Measurements from ENCODE around the gene MICAL3. TPM values are rescaled to one million over a fixed set of nuclear protein-coding genes. Genes with fewer than 3 reads are reported as not detected.
A peak's percentile ranks its signal among the peaks of the same experiment; 100 is the strongest.

Gene MICAL3
- total RNA-seq, 2 donors from 2014 or later: 33.6 to 34.0 TPM

DNA sequence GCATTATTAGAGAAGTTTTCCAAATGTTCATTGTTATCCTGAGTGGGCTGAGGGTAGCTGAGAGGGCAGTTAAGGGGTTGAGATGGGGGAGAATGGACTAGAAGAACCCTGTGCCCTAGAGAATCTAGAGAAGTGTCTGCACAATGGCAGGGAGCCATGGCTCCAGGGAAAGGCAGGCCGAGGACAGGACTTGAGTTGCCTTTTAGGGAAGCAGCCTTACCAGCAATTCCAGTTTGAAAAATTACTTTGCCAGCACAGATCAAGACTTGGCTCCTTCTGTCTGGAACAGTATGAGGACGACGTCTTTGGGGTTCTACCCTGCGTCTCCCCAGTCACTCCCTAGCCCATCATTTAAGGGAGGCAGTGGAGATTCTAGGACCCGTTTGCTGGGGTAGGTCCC, 25.7 kb upstream of the MICAL3 start:
- intact Hi-C loops (cut with DNase I): no loop called here

DNA sequence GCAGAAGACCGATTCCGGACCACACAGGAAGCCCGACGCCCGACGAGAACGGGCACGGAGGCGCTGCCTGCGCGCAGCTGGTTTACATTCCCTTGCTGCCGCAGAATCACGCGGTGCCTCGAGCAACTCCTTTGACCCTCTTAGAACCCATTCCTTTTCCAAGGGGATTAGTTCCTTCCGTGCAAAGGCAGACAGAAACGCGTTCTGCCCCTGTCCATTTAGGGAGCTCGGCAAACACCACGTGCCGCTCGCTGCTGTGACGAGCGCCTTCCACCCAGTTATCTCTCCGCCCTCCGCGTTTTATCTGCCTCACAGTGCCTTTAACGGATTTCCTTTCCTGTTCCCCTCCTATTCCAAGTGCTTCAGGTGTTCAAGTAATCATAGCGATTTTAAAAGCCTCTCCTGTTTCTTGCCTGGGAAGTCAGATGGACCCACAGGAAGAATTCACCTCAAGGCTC, 24.1 kb upstream of the MICAL3 start:
- H3K4me3 ChIP-seq: no peak overlapping the region
- ATAC-seq (no peak), DNase-seq (no peak)
- H3K27me3 ChIP-seq: no peaks in the 10 kb centered on the region
- H3K9me3 ChIP-seq: no peaks in the 10 kb centered on the region
- 69 to 89% methylated on average over 28 to 29 of the region's 29 CpGs for WGBS, 2 donors
- H3K36me3 ChIP-seq (replicated peaks in 1 of 2; ENCODE audit: insufficient read depth in 1 of 2, low read depth in 2 of 2): no peaks in the 10 kb centered on the region
- H3K27ac ChIP-seq: no peak overlapping the region
- no peak for TF ChIP-seq POLR2A (IDR thresholded peaks at IDR 0.05)
- TF ChIP-seq, protein P1, sequence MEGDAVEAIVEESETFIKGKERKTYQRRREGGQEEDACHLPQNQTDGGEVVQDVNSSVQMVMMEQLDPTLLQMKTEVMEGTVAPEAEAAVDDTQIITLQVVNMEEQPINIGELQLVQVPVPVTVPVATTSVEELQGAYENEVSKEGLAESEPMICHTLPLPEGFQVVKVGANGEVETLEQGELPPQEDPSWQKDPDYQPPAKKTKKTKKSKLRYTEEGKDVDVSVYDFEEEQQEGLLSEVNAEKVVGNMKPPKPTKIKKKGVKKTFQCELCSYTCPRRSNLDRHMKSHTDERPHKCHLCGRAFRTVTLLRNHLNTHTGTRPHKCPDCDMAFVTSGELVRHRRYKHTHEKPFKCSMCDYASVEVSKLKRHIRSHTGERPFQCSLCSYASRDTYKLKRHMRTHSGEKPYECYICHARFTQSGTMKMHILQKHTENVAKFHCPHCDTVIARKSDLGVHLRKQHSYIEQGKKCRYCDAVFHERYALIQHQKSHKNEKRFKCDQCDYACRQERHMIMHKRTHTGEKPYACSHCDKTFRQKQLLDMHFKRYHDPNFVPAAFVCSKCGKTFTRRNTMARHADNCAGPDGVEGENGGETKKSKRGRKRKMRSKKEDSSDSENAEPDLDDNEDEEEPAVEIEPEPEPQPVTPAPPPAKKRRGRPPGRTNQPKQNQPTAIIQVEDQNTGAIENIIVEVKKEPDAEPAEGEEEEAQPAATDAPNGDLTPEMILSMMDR (IDR thresholded peaks at IDR 0.05): no peak
- peaks cover 19% of the 10 kb centered on the region for H3K4me1 ChIP-seq
- intact Hi-C loops (cut with DNase I): no loop called here

More for the DNA sequence above, 25.7 kb upstream of the MICAL3 start:
- WGBS, 2 donors: 69 to 80% methylated on average over 5 of the region's 5 CpGs
- Histone ChIP-seq H3K27me3 (no peaks in the 10 kb centered on the region), H3K9me3 (no peaks in the 10 kb centered on the region), H3K36me3 (replicated peaks in 1 of 2; ENCODE audit: insufficient read depth in 1 of 2, low read depth in 2 of 2) (no peaks in the 10 kb centered on the region), H3K27ac (no peak overlapping the region), H3K4me1 (peaks cover 3% of the 10 kb centered on the region), H3K4me3 (no peak overlapping the region)
- DNase-seq (no peak), ATAC-seq (peak; percentile 12)
- TF ChIP-seq POLR2A (IDR thresholded peaks at IDR 0.05): no peak
- TF ChIP-seq, protein P1 (IDR thresholded peaks at IDR 0.05): no peak

- H3K4me1 ChIP-seq: peaks cover 23% of the 10 kb centered on the region
- H3K4me3 ChIP-seq: no peak overlapping the region
- DNase-seq: no peak
- no peaks in the 10 kb centered on the region for H3K9me3 ChIP-seq
- H3K27me3 ChIP-seq: no peaks in the 10 kb centered on the region
- ATAC-seq: no peak
- H3K27ac ChIP-seq: no peak overlapping the region
- 89 to 92% methylated on average over 9 of the region's 9 CpGs for WGBS, 2 donors
- intact Hi-C loops (cut with DNase I): no loop called here
- no peaks in the 10 kb centered on the region for H3K36me3 ChIP-seq (replicated peaks in 1 of 2; ENCODE audit: insufficient read depth in 1 of 2, low read depth in 2 of 2)
- TF ChIP-seq, protein P1 (IDR thresholded peaks at IDR 0.05): no peak
- no peak for TF ChIP-seq POLR2A (IDR thresholded peaks at IDR 0.05)
Observed at GRCh38 chr22:18048041-18048440, 23.7 kb upstream of the MICAL3 start.

- intact Hi-C loops (cut with DNase I): no loop called here
- WGBS, 2 donors: 97 to 98% methylated on average over 4 of the region's 4 CpGs
Observed at GRCh38 chr22:18045794-18046193, 21.4 kb upstream of the MICAL3 start.

More at GRCh38 chr22:18045794-18046193, 21.4 kb upstream of the MICAL3 start:
- no peak overlapping the region for H3K27ac ChIP-seq
- H3K9me3 ChIP-seq: no peaks in the 10 kb centered on the region
- H3K4me3 ChIP-seq: no peak overlapping the region
- TF ChIP-seq, protein P1 (IDR thresholded peaks at IDR 0.05): no peak
- no peak for TF ChIP-seq POLR2A (IDR thresholded peaks at IDR 0.05)
- DNase-seq: no peak
- H3K4me1 ChIP-seq: peaks cover 23% of the 10 kb centered on the region
- no peaks in the 10 kb centered on the region for H3K27me3 ChIP-seq
- H3K36me3 ChIP-seq (replicated peaks in 1 of 2; ENCODE audit: insufficient read depth in 1 of 2, low read depth in 2 of 2): no peaks in the 10 kb centered on the region
- no peak for ATAC-seq
